ENCODE results near the gene FARSB.

Gene FARSB

DNA sequence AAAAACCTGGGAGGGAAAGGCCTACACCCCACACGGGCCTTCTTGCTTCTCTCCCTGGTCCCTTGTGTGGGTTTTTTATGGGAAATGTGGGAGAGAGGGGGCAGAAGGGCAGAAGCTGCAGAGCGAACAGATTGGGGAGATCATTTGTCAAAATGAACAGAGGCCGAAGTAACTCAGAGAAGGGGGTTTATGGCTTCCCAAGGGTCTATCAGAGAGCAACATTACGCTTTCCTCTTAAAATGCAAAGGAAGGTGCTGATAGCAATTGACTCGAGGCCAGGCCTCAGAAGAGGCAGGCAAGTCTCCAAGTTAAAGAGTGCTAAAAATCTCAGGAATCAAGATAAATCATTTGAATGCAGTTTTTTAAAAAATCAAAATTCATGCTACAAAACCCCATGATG is 130.1 kb downstream of the FARSB start:
- H3K4me3 ChIP-seq (ENCODE audit: low read length): no peak overlapping the region
- H3K9me3 ChIP-seq (ENCODE audit: insufficient read depth, low read length): no peaks in the 10 kb centered on the region
- no peaks in the 10 kb centered on the region for H3K79me2 ChIP-seq (ENCODE audit: low read length)
- 0 out of 2 replicates have a peak, but pooled peaks cover 3% of the 10 kb centered on the region for H3K4me1 ChIP-seq (ENCODE audit: low read length)
- H3K27ac ChIP-seq (ENCODE audit: low read length): no peak overlapping the region
- H3K4me2 ChIP-seq (ENCODE audit: low read length): no peak overlapping the region
- TF ChIP-seq EZH2phosphoT487 (IDR thresholded peaks at IDR 0.05; ENCODE audit: low read depth): no peak
- TF ChIP-seq, protein P1, sequence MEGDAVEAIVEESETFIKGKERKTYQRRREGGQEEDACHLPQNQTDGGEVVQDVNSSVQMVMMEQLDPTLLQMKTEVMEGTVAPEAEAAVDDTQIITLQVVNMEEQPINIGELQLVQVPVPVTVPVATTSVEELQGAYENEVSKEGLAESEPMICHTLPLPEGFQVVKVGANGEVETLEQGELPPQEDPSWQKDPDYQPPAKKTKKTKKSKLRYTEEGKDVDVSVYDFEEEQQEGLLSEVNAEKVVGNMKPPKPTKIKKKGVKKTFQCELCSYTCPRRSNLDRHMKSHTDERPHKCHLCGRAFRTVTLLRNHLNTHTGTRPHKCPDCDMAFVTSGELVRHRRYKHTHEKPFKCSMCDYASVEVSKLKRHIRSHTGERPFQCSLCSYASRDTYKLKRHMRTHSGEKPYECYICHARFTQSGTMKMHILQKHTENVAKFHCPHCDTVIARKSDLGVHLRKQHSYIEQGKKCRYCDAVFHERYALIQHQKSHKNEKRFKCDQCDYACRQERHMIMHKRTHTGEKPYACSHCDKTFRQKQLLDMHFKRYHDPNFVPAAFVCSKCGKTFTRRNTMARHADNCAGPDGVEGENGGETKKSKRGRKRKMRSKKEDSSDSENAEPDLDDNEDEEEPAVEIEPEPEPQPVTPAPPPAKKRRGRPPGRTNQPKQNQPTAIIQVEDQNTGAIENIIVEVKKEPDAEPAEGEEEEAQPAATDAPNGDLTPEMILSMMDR (IDR thresholded peaks at IDR 0.05; ENCODE audit: low read depth, low read length): no peak
- no peak overlapping the region for H2AFZ ChIP-seq (ENCODE audit: low read depth, low read length)
- H3K9ac ChIP-seq (ENCODE audit: low read length): no peak overlapping the region
- H3K36me3 ChIP-seq (replicated peaks; ENCODE audit: low read depth, low read length): no peaks in the 10 kb centered on the region
- H4K20me1 ChIP-seq (ENCODE audit: insufficient read depth, low read length): no peaks in the 10 kb centered on the region
- no peaks in the 10 kb centered on the region for H3K27me3 ChIP-seq (ENCODE audit: low read depth, low read length)

DNA sequence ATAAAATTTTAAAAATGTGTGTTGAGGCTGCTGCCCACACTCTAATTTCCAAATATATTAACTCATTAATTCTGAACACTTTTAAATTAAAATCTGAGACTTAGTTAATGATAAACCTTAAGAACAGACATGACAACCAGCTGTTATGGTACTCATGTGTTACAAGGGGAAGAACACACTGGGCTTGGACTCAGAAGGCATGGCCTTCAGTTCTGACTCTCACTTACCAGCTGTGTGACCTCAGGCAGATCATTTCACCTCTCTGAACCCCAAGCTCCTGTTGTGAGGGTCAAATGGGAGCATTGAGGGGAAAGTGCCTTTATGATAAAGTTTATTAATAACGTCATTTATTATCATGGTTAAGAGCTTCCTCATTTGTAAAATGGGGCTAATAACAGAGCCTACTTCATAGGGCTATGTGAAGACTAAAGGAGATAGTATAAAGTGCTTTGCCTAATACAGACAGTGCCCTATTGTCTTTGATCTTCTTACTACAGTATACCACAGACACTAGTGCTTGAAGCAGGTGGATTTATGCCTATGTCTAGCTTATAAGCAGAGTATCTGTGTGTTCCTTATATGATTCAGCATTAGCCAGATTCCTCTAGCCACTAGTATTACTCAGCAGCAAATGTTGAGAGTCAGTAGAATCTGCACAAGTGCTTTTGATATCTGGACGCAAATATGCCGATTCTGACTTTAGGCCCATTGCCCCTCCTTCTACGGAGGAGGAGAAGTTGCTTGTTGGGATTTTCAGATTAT is 131.9 kb downstream of the FARSB start:
- Histone ChIP-seq H3K27me3 (ENCODE audit: low read depth, low read length) (no peaks in the 10 kb centered on the region), H3K79me2 (ENCODE audit: low read length) (no peaks in the 10 kb centered on the region), H3K4me2 (ENCODE audit: low read length) (no peak overlapping the region), H3K36me3 (replicated peaks; ENCODE audit: low read depth, low read length) (no peaks in the 10 kb centered on the region), H3K9me3 (ENCODE audit: insufficient read depth, low read length) (no peaks in the 10 kb centered on the region), H2AFZ (ENCODE audit: low read depth, low read length) (no peak overlapping the region), H3K27ac (ENCODE audit: low read length) (no peak overlapping the region), H3K9ac (ENCODE audit: low read length) (no peak overlapping the region), H4K20me1 (ENCODE audit: insufficient read depth, low read length) (no peaks in the 10 kb centered on the region), H3K4me1 (ENCODE audit: low read length) (0 out of 2 replicates have a peak, but pooled peaks cover 3% of the 10 kb centered on the region), H3K4me3 (ENCODE audit: low read length) (no peak overlapping the region)
- TF ChIP-seq, protein P1 (IDR thresholded peaks at IDR 0.05; ENCODE audit: low read depth, low read length): no peak
- no peak for TF ChIP-seq EZH2phosphoT487 (IDR thresholded peaks at IDR 0.05; ENCODE audit: low read depth)

DNA sequence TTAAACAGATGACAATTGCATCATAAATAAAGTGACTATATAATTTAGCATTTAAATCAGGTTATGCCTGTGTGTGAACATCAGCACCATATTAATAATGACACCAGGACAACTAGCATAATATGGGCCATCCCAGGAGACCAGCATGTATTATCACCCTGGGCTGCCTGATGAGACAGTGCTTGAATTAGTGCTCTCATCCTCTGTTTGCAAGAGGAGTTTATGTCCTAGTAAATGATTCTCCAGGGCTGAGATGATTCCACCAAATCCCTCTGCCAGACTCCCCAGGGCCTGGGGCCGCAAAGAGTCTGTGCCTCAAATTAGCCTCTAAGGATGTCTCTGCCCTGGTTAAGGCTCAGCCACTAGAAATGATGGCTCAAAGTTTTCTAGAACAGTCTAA is 133.8 kb downstream of the FARSB start:
- no peak overlapping the region for H3K4me2 ChIP-seq (ENCODE audit: low read length)
- H3K9ac ChIP-seq (ENCODE audit: low read length): no peak overlapping the region
- no peaks in the 10 kb centered on the region for H4K20me1 ChIP-seq (ENCODE audit: insufficient read depth, low read length)
- H3K9me3 ChIP-seq (ENCODE audit: insufficient read depth, low read length): no peaks in the 10 kb centered on the region
- no peaks in the 10 kb centered on the region for H3K79me2 ChIP-seq (ENCODE audit: low read length)
- TF ChIP-seq EZH2phosphoT487 (IDR thresholded peaks at IDR 0.05; ENCODE audit: low read depth): no peak
- TF ChIP-seq, protein P1 (IDR thresholded peaks at IDR 0.05; ENCODE audit: low read depth, low read length): no peak
- H2AFZ ChIP-seq (ENCODE audit: low read depth, low read length): no peak overlapping the region
- H3K4me1 ChIP-seq (ENCODE audit: low read length): 0 out of 2 replicates have a peak, but pooled peaks cover 3% of the 10 kb centered on the region
- no peak overlapping the region for H3K27ac ChIP-seq (ENCODE audit: low read length)
- no peak overlapping the region for H3K4me3 ChIP-seq (ENCODE audit: low read length)
- no peaks in the 10 kb centered on the region for H3K36me3 ChIP-seq (replicated peaks; ENCODE audit: low read depth, low read length)
- no peaks in the 10 kb centered on the region for H3K27me3 ChIP-seq (ENCODE audit: low read depth, low read length)

DNA sequence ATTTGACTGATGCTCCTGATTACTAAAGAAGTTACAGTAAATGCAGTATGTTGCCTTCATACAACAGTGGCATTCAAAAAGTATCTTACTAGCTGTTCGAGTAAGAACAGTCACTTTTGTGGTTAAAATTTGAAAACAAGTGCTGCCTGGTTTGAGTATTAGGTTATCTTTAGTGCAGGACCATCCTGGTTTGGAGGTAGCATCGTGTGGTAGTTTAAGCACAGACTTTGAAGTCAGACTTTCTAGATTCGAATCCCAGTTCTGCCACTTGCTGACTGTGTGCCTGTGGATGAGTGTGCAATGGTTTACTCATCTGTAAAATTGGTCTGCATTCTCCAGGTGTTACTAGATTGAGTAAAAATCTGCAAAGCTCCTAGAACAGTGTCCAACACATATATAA is 134.8 kb downstream of the FARSB start:
- 0 out of 2 replicates have a peak, but pooled peaks cover 3% of the 10 kb centered on the region for H3K4me1 ChIP-seq (ENCODE audit: low read length)
- H3K4me2 ChIP-seq (ENCODE audit: low read length): no peak overlapping the region
- no peaks in the 10 kb centered on the region for H4K20me1 ChIP-seq (ENCODE audit: insufficient read depth, low read length)
- H3K27ac ChIP-seq (ENCODE audit: low read length): no peak overlapping the region
- H3K9me3 ChIP-seq (ENCODE audit: insufficient read depth, low read length): no peaks in the 10 kb centered on the region
- H3K79me2 ChIP-seq (ENCODE audit: low read length): no peaks in the 10 kb centered on the region
- H3K4me3 ChIP-seq (ENCODE audit: low read length): no peak overlapping the region
- H3K27me3 ChIP-seq (ENCODE audit: low read depth, low read length): no peaks in the 10 kb centered on the region
- H3K36me3 ChIP-seq (replicated peaks; ENCODE audit: low read depth, low read length): no peaks in the 10 kb centered on the region
- TF ChIP-seq EZH2phosphoT487 (IDR thresholded peaks at IDR 0.05; ENCODE audit: low read depth): no peak
- TF ChIP-seq, protein P1 (IDR thresholded peaks at IDR 0.05; ENCODE audit: low read depth, low read length): no peak
- no peak overlapping the region for H2AFZ ChIP-seq (ENCODE audit: low read depth, low read length)
- no peak overlapping the region for H3K9ac ChIP-seq (ENCODE audit: low read length)
